ENCODE results near the gene PANX2.

GRCh38 chr22:50140615-50141014 is 29.9 kb upstream of the PANX2 start:
- TF ChIP-seq CTCF (conservative IDR thresholded peaks at IDR 0.05; ENCODE audit: low read length) (no peak), EZH2phosphoT487 (IDR thresholded peaks at IDR 0.05; ENCODE audit: borderline replicate concordance, low read depth, low read length) (no peak)

All from OCI-LY7 (cell line).